Hematopoietic multipotent progenitor cell treated with erythropoietin and hydrocortisone succinate and interleukin-3 and kit ligand, for 17 days (in vitro differentiated cells): ENCODE measurements around the gene ADRM1.

Source experiments
- DNase-seq: peaks from one replicate; pipeline ENCODE4 v3.0.0-alpha.2; 2015; ENCODE audit warnings: low spot score

The ADRM1 gene

DNA sequence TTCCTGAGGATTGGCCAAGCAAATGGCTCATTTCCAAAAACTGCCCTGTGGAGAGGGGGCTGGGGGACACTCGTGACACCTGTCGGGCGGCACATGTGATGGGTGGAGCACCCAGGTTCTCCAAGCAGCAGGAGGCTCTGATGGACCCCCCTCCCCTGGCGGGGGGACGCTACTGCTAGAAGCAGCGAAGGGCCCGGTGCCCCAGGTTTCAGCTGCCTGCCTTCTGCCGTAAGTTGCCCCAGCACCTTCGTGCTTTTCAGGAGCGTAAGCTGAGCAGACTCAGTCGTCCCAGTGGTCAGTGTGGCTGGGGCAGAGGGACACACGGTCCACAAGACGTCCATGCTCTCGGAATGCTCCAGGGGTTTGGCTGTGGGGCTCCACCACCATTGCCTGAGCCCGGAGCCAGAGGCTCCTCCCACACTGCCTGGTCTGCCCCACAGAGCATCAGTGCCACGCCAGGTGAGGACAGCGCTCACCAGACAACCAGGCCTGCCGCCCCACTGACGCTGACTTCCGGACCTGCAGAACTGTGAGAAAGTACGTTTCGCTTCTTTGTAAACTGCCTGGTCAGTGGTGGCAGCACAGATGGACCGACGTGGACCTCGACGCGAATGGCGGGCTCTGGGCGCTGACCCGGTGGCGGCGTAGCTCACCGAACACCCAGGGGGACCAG lies 4.1 kb upstream of the ADRM1 start:
- no peak for DNase-seq

DNA sequence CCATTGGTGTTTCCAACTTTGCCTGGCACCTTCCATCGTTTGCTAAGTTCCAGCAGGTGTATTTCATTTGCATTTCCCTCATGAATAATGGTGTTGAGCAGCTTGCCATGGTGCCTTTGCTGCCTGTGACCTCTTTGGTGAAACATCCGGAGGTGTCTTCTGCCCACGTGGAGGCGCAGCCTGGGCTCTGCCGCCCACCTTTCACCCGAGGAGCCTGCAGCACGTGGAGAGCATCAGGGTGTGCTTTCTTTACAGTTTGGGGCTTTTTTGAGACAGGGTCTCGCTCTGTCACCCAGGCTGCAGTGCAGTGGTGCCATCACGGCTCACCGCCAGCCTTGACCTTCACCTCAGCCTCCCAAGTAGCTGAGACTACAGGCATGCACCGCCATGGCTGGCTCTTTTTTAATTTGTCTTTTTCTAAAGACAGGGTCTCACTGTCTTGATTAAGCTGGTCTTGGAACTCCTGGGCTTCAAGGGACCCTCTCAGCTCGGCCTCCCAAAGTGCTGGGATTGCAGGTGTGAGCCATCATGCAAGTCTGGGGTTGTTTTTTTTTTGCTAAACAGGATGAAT lies 3.0 kb upstream of the ADRM1 start:
- no peak for DNase-seq

DNA sequence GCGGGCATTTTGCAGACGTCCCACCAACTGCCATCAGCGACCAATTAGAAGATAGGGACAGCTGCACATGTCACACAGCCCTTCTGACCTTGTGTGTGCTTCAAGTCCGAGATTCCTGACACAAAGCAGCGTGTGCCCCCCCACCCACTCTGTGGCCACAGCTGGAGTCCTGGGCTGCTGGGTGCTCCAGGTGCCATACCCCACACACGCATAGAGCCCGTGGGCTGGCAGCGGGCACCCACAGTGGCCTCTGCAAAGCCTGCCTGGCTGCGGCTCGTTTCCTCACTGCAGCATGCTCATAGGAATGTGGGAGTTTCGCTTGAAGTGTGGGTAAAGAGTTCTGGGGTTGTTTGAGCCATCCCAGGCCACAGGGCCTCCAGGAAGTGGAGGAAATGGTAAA lies 2.5 kb upstream of the ADRM1 start:
- DNase-seq = no peak

DNA sequence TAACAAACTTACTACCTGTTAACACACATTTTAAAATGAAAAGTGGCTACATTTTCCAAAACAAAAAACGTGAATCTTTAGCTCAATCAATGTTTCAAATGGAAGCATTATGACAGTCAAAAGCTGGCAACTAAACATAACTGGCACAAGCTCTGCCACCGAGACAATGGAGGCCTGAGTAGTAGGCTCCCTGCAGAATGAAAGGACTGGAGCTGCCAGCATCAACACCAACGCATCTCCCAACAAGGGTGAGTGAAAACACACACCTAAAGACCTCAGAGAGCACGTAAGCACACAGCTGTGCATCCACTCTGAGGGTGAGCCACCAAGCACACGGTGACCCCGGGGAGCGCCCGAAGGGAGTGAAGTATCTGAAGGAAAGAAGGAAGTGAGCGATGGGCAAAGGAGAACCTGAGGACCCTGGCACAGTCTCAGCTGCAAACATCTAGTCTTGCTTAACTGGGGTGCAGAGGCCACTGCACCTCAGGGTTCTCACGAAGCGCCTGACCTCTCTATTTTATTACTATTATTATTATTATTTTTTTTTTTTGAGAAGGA lies 1.6 kb upstream of the ADRM1 start:
- no peak for DNase-seq

DNA sequence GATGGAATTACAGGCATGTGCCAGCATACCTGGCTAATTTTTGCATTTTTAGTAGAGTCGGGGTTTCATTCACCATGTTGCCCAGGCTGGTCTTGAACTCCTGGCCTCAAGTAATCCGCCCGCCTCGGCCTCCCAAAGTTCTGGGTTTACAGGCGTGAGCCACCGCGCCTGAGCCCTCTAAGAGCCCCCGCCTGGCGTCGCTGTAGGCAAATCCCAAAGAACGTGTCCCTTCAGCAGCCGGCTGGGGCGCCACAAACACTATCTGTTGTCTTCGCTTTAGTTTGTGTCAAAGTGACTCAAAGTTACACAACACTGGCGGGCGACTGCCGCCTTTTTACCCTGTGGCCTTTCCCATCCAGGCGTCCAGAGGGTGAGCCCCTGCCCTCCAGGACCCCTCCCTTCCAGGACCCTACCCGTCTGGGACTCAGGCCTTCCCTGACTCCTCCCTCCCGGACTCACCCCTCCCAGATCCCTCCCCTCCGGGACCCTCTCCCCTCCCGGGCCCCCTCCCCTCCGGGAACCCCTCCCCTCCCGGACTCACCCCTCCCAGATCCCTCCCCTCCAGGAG lies 940 bp upstream of the ADRM1 start:
- DNase-seq = peak; percentile 92

DNA sequence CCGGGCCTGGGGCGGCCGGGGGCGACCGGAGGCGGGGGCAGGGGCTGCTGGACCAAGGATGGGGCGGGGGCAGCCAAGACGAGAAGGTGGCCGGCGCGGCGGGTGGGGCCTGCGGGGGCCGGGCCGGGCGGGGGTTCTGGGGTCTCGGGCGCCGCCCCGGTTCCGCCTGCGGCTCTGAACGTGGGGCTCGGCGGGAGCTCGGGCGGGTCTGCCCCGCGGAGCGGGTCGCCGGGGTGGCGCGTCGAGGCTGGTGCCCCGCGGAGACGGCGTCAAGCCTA lies 204 bp downstream of the ADRM1 start:
- no peak for DNase-seq

DNA sequence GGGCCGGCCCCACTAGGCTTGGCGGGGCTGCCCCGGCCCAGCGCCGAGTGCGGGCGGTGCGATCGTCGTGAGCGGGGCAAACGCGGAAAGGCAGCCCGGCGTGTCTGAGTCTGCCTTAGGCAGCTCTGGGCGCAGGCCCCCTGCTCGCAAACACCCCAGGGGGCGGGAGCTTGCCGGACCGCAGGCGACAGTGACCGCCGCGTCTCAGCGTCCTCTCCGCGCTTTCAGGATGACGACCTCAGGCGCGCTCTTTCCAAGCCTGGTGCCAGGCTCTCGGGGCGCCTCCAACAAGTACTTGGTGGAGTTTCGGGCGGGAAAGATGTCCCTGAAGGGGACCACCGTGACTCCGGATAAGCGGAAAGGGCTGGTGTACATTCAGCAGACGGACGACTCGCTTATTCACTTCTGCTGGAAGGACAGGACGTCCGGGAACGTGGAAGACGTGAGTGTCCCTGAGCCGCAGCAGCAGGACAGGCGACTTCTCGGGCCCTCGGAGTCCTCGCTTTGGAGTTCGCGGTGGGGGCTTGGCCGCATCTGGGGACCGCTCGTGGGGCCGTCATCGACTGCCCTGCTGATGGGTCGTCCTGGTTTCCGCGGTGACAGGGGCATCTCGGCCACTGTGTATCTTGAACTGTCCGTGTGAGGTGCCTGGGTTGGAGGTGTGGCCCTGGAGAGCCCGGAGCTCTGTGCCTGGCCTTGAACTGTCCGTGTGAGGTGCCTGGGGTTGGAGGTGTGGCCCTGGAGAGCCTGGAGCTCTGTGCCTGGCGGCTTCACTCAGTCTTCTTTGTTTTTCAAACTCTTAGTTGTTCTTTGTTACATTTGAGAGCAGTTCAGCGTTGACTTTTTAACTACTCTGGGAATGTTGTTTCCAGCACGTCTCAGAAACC lies 786 bp downstream of the ADRM1 start:
- peak; percentile 13 for DNase-seq

DNA sequence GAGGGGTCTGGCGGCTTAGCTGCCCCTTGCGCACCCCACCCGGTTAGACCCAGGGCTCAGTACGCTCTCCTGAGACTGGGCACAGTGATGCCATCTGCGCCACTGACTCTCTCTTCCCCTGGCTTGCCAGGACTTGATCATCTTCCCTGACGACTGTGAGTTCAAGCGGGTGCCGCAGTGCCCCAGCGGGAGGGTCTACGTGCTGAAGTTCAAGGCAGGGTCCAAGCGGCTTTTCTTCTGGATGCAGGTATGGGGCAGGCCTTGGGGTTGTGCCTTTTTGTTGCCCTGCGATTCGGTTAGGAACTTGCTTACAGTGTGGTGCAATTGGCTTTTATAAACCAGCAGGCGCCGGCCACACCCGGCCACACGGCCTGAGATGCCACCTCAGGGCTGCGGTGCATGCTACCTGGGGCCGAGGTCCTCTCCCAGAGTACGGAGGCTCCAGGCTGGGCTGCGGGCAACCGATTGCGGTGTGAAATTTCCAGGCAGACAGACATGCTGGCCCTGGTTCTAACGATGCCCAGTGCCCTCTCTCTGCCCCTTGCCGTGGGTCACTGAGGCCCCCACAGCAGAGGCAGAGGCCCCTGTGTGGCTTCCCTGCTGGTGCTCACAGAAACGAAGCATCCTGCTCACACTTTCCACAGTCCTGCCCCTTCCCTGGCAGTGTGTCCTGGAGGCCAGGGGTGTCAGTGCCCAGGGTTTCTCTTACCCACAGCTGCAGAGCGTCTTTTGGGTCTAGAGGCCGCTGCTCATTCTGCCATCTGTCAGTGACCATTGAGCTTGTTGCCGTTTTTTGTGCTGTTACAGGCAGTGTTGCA lies 1.7 kb downstream of the ADRM1 start:
- no peak for DNase-seq

DNA sequence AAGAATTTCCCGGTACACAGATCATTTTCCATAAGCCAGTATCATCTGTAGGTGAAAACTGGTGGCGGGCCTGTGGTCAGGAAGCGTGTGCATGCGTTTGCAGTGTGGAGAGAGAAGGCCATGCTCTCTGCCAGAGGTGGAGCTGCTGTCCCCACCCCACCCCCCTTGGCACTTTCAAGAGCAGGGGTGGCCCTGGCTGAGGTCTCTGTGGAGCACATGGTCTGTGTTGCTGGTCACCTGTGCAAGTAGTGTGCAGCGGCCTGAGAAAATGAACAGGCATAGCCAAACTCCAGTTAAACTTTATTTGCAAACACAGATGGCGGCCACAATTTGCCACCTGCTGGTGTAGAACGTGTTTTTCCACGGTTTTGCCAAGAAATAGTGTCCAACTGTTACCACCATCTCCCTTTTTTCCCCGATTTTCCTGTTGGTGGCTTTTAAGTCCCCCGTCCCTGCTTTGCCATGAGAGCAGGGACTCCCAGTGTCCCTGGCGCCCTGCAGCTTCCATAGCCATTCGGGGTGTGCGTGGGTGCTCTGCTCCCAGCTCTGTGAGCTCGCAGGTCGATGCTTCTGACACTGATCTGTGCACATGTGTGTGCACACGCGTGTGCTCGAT lies 2.5 kb downstream of the ADRM1 start:
- no peak for DNase-seq

DNA sequence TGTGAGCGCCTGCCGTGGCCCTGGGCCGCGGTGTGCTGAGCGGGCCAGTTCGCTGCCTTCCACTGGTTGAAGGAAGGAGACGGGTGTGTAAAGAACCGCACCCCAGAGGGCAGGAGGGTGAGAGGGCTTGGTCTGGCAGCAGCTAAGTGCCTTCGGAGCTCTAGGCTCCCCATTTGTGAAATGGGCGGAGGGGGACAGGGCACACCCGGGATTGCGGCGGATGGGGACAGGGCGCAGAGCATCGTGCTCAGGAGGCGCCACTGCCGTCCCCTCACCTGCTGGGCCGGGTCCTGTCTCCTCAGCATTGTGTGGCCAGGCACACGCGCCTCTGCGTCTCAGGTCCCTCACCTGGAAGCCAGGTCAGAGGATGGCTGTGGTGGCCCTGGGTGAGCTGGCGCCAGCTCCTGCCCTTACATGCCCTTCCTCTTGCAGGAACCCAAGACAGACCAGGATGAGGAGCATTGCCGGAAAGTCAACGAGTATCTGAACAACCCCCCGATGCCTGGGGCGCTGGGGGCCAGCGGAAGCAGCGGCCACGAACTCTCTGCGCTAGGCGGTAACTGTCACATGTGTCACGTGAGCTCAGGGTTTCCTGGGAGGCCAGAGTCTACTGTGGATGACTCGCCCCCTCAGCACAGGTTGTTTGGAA lies 3.1 kb downstream of the ADRM1 start:
- DNase-seq = no peak

DNA sequence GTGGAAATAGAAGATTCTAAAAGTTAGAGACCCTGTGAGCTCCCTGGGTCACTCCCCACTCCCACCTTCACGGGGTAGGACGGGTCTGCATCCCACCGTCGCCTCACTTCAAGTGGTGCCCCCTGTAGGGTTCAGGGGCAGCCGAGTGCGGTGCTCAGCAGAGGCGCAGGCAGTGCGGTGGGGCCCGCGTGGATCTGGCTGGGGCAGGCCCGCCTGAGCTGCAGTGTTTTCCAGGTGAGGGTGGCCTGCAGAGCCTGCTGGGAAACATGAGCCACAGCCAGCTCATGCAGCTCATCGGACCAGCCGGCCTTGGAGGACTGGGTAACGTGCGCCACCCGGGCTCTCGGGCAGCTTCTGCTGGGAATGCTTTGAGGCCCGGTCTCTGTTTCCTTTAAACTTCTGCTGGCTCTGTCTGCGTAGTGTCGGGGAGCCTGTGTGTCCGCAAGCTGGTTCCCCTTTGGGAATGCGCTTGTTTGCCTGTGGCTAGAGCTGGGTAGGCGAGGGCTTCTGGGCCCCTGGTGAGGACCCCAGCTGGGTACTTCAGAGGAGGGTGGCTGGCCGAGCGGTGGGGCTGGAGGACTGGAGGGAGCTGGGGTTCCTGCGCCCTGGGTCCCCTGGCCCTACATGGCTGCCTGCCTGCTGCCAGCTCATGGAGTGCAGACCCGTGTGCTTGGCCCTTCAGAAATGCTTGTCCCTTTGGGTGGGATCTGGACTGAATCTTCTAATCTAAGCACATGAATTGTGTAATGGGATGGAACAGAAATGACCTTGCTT lies 3.8 kb downstream of the ADRM1 start:
- no peak for DNase-seq

DNA sequence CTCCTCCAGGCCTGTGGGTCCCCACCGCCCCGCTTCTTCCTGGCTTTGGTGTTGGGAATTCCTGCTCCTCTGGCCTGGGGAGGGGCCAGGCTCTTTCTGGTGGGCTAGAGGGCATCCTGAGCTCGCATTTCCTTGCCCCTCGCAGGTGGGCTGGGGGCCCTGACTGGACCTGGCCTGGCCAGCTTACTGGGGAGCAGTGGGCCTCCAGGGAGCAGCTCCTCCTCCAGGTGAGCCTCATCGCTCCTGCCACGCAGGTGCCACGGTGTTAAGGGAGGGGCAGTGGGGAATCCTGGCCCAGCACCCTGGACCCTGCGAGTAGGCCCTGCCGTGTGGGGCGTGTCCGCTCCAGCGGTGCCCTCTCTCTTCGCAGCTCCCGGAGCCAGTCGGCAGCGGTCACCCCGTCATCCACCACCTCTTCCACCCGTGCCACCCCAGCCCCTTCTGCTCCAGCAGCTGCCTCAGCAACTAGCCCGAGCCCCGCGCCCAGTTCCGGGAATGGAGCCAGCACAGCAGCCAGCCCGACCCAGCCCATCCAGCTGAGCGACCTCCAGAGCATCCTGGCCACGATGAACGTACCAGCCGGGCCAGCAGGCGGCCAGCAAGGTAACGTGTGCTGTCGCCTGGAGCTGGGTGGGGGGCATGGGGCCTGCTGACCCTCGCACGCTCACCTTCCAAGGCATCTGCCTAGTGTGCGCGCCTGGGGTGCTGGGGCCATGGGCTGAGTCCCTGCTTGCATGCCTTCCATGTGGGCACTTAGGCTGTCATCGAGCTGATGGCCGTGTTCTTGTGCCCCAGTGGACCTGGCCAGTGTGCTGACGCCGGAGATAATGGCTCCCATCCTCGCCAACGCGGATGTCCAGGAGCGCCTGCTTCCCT lies 4.7 kb downstream of the ADRM1 start:
- no peak for DNase-seq

DNA sequence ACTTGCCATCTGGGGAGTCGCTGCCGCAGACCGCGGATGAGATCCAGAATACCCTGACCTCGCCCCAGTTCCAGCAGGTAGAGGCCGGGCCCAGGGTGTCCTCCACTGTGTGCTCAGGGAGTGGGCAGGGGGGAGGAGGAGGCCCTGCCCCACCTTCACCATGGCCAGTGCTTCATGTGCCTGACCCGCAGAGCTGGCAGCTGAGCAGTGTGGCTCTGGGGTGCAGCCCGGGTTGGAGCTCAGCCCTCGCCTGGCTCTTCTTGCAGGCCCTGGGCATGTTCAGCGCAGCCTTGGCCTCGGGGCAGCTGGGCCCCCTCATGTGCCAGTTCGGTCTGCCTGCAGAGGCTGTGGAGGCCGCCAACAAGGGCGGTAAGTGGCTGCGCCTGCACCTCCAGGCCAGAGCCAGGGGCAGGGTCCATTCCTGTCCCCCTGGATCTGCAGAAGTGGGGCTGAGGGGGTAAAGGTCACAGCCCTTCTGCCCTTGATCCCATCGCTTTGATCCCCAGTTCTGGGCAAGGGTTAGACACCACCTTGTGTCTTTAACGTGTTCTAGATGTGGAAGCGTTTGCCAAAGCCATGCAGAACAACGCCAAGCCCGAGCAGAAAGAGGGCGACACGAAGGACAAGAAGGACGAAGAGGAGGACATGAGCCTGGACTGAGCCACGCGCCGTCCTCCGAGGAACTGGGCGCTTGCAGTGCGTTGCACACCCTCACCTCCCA lies 5.5 kb downstream of the ADRM1 start:
- no peak for DNase-seq

DNA sequence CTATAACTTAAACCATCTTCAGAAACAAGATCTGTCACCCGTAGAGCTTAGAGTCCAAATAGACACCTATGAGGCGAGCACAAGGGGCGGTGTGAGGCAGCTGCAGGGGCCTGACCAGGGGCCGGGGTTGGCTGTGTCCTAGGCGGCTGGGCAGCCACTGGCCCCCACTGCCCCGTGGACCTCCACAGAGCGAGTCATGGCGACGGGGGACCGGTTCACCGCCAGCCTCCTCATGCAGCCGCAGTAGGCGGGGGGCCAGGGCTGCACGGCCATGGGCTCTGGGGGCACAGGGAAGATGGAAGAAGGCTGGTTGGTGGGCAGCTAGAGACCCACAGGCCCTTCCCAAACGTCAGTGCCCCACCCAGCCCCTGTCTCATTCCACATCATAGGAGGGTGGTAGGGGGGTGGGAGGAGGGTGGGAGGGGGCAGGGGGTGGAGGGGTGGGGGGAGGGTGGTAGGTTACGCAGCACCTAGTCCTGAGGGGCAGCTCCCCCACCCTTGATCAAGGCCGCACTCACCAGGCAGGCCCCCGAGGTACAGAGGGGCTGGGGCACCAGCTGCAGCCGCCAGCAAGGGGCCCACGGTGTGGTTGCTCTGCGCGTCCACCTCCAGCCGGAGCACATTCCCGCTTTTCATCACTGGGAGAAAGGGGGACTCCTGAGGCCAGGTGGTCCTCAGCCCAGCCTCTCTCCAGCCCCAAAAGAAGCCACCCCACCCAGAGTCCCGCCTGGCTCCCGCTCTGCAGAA lies 6.6 kb downstream of the ADRM1 start:
- DNase-seq = no peak

DNA sequence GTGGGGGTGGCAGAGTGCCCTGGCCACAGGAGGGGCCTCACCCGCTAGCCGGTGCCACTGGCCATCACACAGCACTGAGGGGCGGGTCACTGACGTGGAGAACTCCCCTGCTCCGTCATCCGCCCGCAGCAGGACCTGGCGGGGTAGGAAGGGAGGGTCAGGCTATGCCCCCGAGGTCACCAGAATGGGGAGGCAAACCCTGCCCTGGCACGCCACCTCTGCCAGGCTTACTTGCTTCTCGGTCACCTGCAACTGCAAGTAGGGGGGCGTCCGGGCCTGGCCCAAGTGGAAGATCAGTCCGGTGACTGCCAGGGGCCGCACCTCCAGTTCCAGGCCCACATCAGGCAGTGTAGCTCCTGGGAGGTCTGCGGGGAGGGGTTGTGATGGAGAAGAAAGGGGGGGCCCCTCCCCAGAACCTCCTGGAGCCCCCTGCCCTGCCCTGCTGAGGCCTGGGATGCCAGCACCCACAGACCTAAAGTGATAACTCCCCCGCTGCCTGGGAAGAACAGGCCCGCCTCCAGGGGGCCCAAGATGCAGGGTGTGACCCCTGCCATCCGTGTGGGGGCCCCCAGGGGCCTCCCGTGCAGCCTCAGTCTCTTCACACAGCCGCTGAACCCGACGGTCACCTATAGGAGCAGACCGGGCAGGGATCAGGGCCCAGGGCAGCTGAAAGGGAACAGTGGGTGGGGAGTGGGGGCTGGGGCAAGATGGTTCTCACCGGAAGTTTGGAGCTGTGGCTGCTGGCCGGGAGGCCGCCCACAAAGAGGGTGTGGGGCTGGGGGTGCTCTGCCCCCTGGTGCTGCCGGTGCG lies 7.4 kb downstream of the ADRM1 start:
- DNase-seq = no peak

DNA sequence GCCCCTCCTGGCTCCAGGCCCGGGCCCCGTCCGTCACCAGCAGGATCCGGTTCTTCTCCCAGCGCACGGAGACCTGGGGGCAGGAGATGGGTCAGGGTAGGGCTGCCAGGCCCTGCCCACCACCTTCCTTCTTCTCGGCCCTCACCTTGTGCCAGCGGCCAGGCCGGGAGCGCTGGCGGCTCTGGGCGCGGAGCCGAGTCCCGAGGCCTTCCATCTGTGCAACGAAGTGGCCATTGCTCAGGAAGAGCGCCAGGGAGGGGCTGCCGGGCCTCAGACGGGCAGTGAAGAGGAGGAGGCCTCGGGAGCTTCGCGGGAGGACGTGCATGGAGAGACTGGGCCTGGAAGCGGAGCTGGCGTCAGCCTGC lies 7.9 kb downstream of the ADRM1 start:
- no peak for DNase-seq

DNA sequence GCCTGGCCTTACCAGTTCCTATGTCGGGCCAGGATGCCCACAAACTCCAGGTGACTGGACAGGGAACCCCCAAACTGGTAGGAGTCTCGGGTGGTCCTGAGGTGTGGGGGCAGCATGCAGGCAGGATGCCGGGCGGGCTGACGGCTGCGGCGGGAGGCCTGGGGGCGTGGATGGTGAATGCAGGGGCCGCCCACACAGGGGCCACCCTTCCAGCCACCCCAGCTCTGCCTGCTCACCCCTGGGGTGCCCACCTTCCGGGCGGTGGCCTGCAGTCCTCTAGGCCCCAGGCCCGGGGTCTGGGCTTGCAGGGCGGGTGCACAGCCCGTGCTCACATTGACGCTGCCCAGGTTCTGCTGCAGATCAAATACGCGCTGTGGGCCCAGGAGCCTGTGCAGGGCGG lies 8.4 kb downstream of the ADRM1 start:
- no peak for DNase-seq
